Activated T-helper 9 cell treated with anti-CD3 and anti-CD28 coated beads, Interleukin-2, amount 50 U/mL, for 16 hours (primary cell): Measurements from ENCODE around the gene MYEOV.
A peak's percentile ranks its signal among the peaks of the same experiment; 100 is the strongest.

Source experiments
- DNase-seq: peaks from one replicate; pipeline ENCODE4 v3.0.0-alpha.2; 2020; ENCODE audit warnings: low read depth

The MYEOV gene

GRCh38 chr11:69317401-69318092 is 23.6 kb downstream of the MYEOV start:
- DNase-seq: no peak

GRCh38 chr11:69318093-69318420 is 24.1 kb downstream of the MYEOV start:
- no peak for DNase-seq

GRCh38 chr11:69319255-69320106 is 25.5 kb downstream of the MYEOV start:
- no peak for DNase-seq

- DNase-seq: no peak
These were observed 26.4 kb downstream of the MYEOV start for GRCh38 chr11:69320326-69320725.

GRCh38 chr11:69320756-69321741 is 27.1 kb downstream of the MYEOV start:
- no peak for DNase-seq

GRCh38 chr11:69321877-69322361 is 28.0 kb downstream of the MYEOV start:
- DNase-seq: no peak

GRCh38 chr11:69325446-69325845 is 31.5 kb downstream of the MYEOV start:
- DNase-seq: no peak

GRCh38 chr11:69326622-69327219 is 32.8 kb downstream of the MYEOV start:
- DNase-seq: no peak

- DNase-seq: no peak
These were observed 33.8 kb downstream of the MYEOV start for GRCh38 chr11:69327741-69328191.

GRCh38 chr11:69328231-69328630 is 34.3 kb downstream of the MYEOV start:
- DNase-seq: no peak

- no peak for DNase-seq
These were observed 35.6 kb downstream of the MYEOV start for GRCh38 chr11:69329581-69329980.

- no peak for DNase-seq
These were observed 36.4 kb downstream of the MYEOV start for GRCh38 chr11:69330330-69330729.

GRCh38 chr11:69333149-69333710 is 39.3 kb downstream of the MYEOV start:
- DNase-seq: no peak

- DNase-seq: no peak
These were observed 39.9 kb downstream of the MYEOV start for GRCh38 chr11:69333879-69334278.

GRCh38 chr11:69335007-69335780 is 41.2 kb downstream of the MYEOV start:
- no peak for DNase-seq

GRCh38 chr11:69335781-69336405 is 41.9 kb downstream of the MYEOV start:
- no peak for DNase-seq

GRCh38 chr11:69337211-69337721 is 43.3 kb downstream of the MYEOV start:
- DNase-seq: peak; percentile 19

GRCh38 chr11:69339041-69339733 is 45.2 kb downstream of the MYEOV start:
- no peak for DNase-seq

- no peak for DNase-seq
These were observed 46.1 kb downstream of the MYEOV start for GRCh38 chr11:69339983-69340565.
